DOHH2 (cell line): ENCODE results near the gene NGF.

Source experiments
- CTCF ChIP-seq: fragments of 200-600 bp; sonication (generic); IDR thresholded peaks from one replicate; pipeline ENCODE4 v1.5.1; 2014; ENCODE audit warnings: antibody characterized with exemption, mild to moderate bottlenecking, low read depth, low read length; ENCODE audit not compliant: poor library complexity, severe bottlenecking
- EZH2phosphoT487 ChIP-seq: fragments of 200-600 bp; sonication (generic); IDR thresholded peaks from 2 replicates; pipeline ENCODE4 v1.6.1; 2017; ENCODE audit warnings: borderline replicate concordance, mild to moderate bottlenecking, antibody characterized with exemption, low read length, moderate library complexity, mixed read lengths

GRCh38 chr1:115348636-115349035, 10.6 kb upstream of the NGF start:
- TF ChIP-seq CTCF (no peak), EZH2phosphoT487 (no peak)
